WI38 (cell line): ENCODE results near the gene EHD4.

Experiments
- H3K4me3 ChIP-seq: 2 replicates; pipeline ENCODE4 v1.5.1; 2011; ENCODE audit warnings: low read depth, mild to moderate bottlenecking, control low read depth, low read length
- CTCF ChIP-seq: IDR thresholded peaks from 2 replicates; pipeline ENCODE4 v1.5.1; 2012; ENCODE audit warnings: low read depth, mild to moderate bottlenecking, control low read depth, low read length

The EHD4 gene

DNA sequence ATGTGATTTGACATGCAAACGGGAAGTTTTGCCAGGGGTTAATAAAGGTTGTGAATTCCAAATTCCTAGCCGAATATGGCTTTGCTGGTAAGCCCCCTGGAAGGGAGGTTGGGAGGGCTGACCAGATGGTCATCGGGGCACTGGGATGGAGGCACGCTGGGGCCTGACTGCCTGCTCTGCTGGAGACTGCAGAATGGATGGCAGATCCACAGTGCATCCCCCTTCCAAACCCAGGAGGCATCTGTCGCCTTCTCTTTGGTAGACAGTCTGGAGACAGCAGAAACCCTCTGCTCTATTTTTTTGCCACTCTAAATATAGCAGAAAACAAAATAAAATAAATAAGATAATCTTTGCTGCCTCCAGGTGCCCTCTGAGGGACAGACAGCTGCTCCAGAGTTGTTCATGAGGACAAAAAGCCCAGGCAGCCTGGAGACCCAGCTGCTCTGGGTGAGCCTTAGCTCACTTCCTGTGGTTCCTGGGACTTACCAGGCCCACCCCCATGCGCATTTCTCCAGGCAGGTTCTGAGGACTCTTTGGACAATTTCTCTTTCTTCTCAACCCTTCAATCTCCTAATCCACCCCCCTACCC, 72.4 kb downstream of the EHD4 start:
- H3K4me3 ChIP-seq = no peak overlapping the region
- no peak for TF ChIP-seq CTCF

DNA sequence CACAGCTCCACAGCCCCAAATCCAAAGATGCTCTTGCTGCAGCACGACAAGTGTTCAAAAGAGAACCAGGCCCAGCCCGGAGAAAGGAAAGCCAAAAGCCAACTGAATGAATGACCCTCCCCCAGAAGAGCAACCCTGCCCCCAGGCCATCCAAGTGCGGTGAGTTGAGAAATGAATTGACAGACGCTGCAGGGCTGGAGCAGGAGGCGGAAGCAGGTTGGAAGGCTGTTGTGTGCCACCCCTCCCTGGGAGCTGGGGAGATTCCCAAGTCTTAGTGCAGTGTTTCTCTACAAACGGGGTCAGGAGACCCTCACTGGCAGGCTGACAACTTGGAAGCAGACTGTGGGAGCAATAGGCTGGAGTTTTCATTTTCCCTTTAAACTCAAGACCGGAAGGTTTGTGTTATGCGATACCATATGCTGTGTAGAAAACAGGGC, 75.0 kb downstream of the EHD4 start:
- no peak for TF ChIP-seq CTCF
- H3K4me3 ChIP-seq = no peak overlapping the region

DNA sequence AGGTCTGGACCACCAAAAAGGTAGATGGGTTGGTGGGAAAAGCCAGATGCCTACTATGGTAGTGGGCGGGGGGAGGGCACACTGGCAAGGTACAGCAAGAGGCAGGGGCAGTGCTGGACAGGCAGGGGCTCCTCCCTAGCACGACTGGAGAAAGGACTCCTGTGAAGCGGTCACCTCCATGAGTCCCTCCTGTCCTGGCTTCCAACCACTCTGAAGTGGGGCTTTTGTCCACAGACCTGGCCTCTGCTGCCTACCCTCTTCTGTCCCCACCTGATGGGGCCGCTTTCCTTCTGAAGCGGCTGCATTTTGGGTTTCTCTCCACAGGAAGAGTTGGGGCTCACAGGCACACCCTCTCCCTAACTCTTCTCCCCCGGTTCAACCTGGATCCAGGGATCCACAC, 75.8 kb downstream of the EHD4 start:
- TF ChIP-seq CTCF = no peak
- H3K4me3 ChIP-seq = no peak overlapping the region

- no peak overlapping the region for H3K4me3 ChIP-seq
- TF ChIP-seq CTCF = no peak
Observed at GRCh38 chr15:41895957-41896356, 76.4 kb downstream of the EHD4 start.

DNA sequence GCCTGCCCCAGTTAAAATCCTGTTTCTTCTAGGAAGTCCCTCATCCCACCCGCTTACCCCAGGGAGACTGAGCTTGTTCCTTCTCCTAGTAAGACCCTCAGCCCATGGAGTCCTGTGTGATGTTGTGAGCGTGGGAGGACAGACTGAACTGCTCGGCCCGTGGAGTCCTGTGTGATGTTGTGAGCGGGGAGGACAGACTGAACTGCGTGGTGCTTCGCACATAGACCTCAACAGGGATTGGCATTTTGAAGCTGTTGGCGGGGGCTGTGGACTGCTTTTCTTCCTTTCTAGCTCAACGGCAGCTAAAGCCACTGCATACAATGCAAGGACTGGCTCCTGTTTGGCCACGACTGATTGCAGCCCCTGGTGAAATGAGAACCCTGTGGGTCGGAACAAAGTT, 76.9 kb downstream of the EHD4 start:
- TF ChIP-seq CTCF = no peak
- H3K4me3 ChIP-seq = no peak overlapping the region

GRCh38 chr15:41894791-41895463, 77.4 kb downstream of the EHD4 start:
- TF ChIP-seq CTCF = 0 out of 2 replicates have a peak, but pooled peaks have one; percentile 8
- no peak overlapping the region for H3K4me3 ChIP-seq

- no peak for TF ChIP-seq CTCF
- H3K4me3 ChIP-seq = no peak overlapping the region
Observed at GRCh38 chr15:41894251-41894790, 78.0 kb downstream of the EHD4 start.
